Measurements from ENCODE around the gene FBXL13.
"Not testable (repeated sequence)": the region's sequence is repeated elsewhere in the genome, so short reads cannot be mapped to it uniquely, and the experiment has no call there.

The FBXL13 gene

DNA sequence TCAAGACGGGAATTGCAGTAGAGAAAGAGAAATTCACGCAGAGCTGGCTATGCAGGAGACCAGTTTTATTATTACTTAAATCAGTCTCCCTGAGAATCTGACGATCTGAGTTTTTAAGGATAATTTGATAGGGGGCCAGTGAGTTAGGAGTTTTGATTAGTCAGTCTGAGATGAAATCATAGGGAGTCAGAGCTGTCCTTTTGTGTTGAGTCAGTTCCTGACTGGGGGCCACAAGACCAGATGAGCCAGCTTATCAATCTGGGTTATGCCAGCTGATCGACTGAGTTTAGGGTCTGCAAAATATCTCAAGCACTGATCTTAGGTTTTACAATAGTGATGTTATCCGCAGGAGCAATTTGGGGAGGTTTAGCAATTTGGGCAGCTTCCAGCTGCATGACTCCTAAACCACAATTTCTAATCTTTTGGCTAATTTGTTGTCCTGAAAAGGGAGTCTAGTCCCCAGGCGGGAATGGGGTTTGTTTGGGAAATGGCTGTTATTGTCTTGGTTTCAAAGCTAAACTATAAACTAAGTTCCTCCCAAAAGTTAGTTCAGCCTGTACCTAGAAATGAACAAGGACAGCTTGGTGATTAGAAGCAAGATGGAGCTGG lies 278.5 kb downstream of the FBXL13 start:
- H3K4me1 ChIP-seq (ENCODE audit: control extremely low read depth in 1 of 4, control insufficient read depth in 4 of 4, insufficient read depth in 4 of 4, low read length in 3 of 4); H3K27me3 ChIP-seq (replicated peaks in 2 of 5; ENCODE audit: control insufficient read depth in 4 of 5, insufficient read depth in 5 of 5, low read length in 4 of 5); H3K36me3 ChIP-seq (ENCODE audit: control insufficient read depth in 4 of 4, insufficient read depth in 4 of 4, low read length in 3 of 4); DNase-seq; CTCF ChIA-PET; H3K27ac ChIP-seq (ENCODE audit: insufficient read depth in 1 of 2, low read depth in 1 of 2, low read length in 2 of 2, poor library complexity in 1 of 2, severe bottlenecking in 2 of 2); POLR2A ChIA-PET; H3K4me3 ChIP-seq (ENCODE audit: control insufficient read depth in 1 of 7, extremely low read depth in 1 of 7, insufficient read depth in 4 of 7, low read depth in 2 of 7, low read length in 6 of 7); H3K9me3 ChIP-seq (ENCODE audit: control extremely low read depth in 1 of 5, control insufficient read depth in 4 of 5, insufficient read depth in 2 of 5, low read depth in 1 of 5, low read length in 4 of 5): not testable (repeated sequence)
- no CpG with 5 or more reads among the region's 6 CpGs for WGBS (ENCODE audit: insufficient coverage)

DNA sequence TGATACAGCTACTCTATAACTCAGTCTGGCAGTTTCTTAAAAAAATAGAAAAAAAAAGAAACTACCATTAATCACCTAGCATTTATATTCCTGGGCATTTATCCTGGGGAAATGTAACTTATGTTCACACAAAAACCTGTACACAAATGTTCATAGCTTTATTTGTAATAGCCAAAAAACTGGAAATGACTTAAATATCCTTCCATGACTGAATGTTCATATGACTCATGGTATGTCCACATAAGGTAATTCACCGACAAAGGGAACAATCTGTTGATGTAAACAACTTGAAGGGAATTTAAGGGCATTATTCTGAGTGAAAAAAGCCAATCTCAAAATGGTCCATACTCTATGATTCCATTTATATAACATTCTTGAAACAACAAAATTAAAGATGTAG lies 280.0 kb downstream of the FBXL13 start:
- H3K4me3 ChIP-seq (ENCODE audit: control insufficient read depth in 1 of 7, extremely low read depth in 1 of 7, insufficient read depth in 4 of 7, low read depth in 2 of 7, low read length in 6 of 7); CTCF ChIA-PET; H3K27ac ChIP-seq (ENCODE audit: insufficient read depth in 1 of 2, low read depth in 1 of 2, low read length in 2 of 2, poor library complexity in 1 of 2, severe bottlenecking in 2 of 2); POLR2A ChIA-PET; H3K9me3 ChIP-seq (ENCODE audit: control extremely low read depth in 1 of 5, control insufficient read depth in 4 of 5, insufficient read depth in 2 of 5, low read depth in 1 of 5, low read length in 4 of 5); DNase-seq; H3K4me1 ChIP-seq (ENCODE audit: control extremely low read depth in 1 of 4, control insufficient read depth in 4 of 4, insufficient read depth in 4 of 4, low read length in 3 of 4); H3K36me3 ChIP-seq (ENCODE audit: control insufficient read depth in 4 of 4, insufficient read depth in 4 of 4, low read length in 3 of 4); H3K27me3 ChIP-seq (replicated peaks in 2 of 5; ENCODE audit: control insufficient read depth in 4 of 5, insufficient read depth in 5 of 5, low read length in 4 of 5): not testable (repeated sequence)
- WGBS (ENCODE audit: insufficient coverage) = no CpG with 5 or more reads among the region's 1 CpG

DNA sequence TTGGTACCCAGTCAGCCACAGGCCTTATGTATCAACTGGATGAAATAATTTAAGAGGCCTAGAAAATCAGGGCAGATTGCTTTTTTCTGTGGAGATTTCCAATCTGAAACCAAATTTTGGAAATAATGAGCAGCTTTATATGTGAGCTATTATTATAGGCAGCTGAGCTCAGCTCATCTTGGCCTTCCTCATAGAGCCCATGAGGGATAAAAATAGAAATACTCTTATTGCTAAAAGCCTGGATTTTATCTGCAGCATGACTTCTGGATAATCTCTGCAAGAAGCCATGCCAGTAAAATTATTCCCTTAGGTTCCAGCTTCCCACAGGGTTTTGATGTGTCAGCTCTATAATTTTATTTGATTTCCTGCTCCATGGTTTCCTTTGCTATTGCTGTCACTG lies 282.8 kb downstream of the FBXL13 start:
- H3K27ac ChIP-seq (ENCODE audit: insufficient read depth in 1 of 2, low read depth in 1 of 2, low read length in 2 of 2, poor library complexity in 1 of 2, severe bottlenecking in 2 of 2); H3K36me3 ChIP-seq (ENCODE audit: control insufficient read depth in 4 of 4, insufficient read depth in 4 of 4, low read length in 3 of 4); POLR2A ChIA-PET; H3K27me3 ChIP-seq (replicated peaks in 2 of 5; ENCODE audit: control insufficient read depth in 4 of 5, insufficient read depth in 5 of 5, low read length in 4 of 5); CTCF ChIA-PET; H3K4me3 ChIP-seq (ENCODE audit: control insufficient read depth in 1 of 7, extremely low read depth in 1 of 7, insufficient read depth in 4 of 7, low read depth in 2 of 7, low read length in 6 of 7); H3K9me3 ChIP-seq (ENCODE audit: control extremely low read depth in 1 of 5, control insufficient read depth in 4 of 5, insufficient read depth in 2 of 5, low read depth in 1 of 5, low read length in 4 of 5); DNase-seq; H3K4me1 ChIP-seq (ENCODE audit: control extremely low read depth in 1 of 4, control insufficient read depth in 4 of 4, insufficient read depth in 4 of 4, low read length in 3 of 4): not testable (repeated sequence)

DNA sequence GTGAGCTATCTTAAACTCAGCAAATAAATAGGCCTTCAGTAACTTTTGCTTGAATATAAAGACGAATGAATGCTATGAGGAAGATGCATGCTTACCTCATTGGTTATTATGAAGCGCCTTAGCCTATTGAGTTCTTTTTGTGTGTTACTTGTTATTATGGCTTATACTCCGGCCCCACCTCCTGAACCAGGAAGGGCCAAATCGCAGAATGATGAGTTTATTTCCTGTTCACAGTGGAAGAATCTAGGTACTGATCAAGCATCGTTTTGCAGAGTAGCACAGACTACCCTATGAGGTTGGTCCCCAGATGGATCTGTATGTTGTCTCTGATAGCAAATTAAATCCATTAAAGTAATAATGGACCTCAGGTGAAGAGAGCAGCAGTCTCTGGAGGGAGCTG lies 283.2 kb downstream of the FBXL13 start:
- H3K9me3 ChIP-seq (ENCODE audit: control extremely low read depth in 1 of 5, control insufficient read depth in 4 of 5, insufficient read depth in 2 of 5, low read depth in 1 of 5, low read length in 4 of 5); H3K4me3 ChIP-seq (ENCODE audit: control insufficient read depth in 1 of 7, extremely low read depth in 1 of 7, insufficient read depth in 4 of 7, low read depth in 2 of 7, low read length in 6 of 7); DNase-seq; H3K27ac ChIP-seq (ENCODE audit: insufficient read depth in 1 of 2, low read depth in 1 of 2, low read length in 2 of 2, poor library complexity in 1 of 2, severe bottlenecking in 2 of 2); CTCF ChIA-PET; H3K36me3 ChIP-seq (ENCODE audit: control insufficient read depth in 4 of 4, insufficient read depth in 4 of 4, low read length in 3 of 4); POLR2A ChIA-PET; H3K27me3 ChIP-seq (replicated peaks in 2 of 5; ENCODE audit: control insufficient read depth in 4 of 5, insufficient read depth in 5 of 5, low read length in 4 of 5); H3K4me1 ChIP-seq (ENCODE audit: control extremely low read depth in 1 of 4, control insufficient read depth in 4 of 4, insufficient read depth in 4 of 4, low read length in 3 of 4): not testable (repeated sequence)
- WGBS (ENCODE audit: insufficient coverage) = 100% methylated on average over 1 of the region's 5 CpGs

DNA sequence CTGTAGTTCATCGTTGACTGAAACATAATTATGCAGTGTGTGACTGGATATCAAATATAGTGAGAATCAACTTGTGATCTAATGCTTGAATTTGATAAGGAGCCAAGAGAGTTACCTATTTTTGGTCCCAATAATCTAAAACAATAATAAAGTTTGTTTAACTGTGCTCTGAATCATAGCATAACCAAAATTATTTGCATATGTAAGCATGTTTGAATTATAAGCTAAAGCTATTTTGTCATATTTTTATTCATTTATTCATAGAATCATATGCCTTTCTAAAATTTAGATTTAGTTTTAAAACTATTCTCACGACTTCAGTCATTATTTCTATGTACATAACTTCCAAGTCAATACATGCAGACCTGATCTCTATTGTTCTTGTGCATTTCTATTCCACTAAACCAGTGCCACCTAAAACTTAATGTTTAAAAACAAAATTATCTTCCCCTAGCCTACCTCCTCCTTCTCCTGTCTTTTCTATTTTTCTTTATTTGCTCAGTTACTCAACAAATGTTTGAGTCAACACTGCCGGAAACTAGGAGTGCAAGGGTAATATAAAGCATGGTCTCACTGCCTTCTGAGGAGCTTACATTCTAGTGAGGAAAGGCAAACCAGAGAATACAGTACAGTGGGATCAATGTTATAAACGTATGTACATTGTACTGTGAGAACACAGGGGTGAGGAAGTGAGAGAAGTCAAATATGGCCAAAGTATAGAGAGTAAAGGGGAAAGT lies 284.1 kb downstream of the FBXL13 start:
- 100% methylated on average over 1 of the region's 4 CpGs for WGBS (ENCODE audit: insufficient coverage)
- POLR2A ChIA-PET, DNase-seq: not testable (repeated sequence)

DNA sequence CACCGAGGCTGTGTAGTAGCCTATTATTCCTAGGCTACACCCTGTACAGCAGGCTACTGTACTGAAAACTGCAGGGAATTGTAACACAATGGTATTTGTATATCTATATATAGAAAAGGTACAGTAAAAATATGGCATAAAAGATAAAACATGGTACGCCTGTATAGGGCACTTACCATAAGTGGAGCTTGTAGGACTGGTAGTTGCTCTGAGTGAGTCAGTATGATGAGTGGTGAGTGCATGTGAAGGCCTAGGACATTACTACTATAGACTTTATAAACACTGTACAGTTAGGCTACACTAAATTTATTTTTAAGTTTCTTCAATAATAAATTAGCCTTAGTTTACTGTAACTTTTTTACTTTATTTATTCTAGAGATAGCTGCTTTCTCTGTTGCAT lies 285.8 kb downstream of the FBXL13 start:
- H3K27me3 ChIP-seq (replicated peaks in 2 of 5; ENCODE audit: control insufficient read depth in 4 of 5, insufficient read depth in 5 of 5, low read length in 4 of 5); POLR2A ChIA-PET; CTCF ChIA-PET; H3K4me1 ChIP-seq (ENCODE audit: control extremely low read depth in 1 of 4, control insufficient read depth in 4 of 4, insufficient read depth in 4 of 4, low read length in 3 of 4); H3K36me3 ChIP-seq (ENCODE audit: control insufficient read depth in 4 of 4, insufficient read depth in 4 of 4, low read length in 3 of 4); H3K27ac ChIP-seq (ENCODE audit: insufficient read depth in 1 of 2, low read depth in 1 of 2, low read length in 2 of 2, poor library complexity in 1 of 2, severe bottlenecking in 2 of 2); DNase-seq; H3K9me3 ChIP-seq (ENCODE audit: control extremely low read depth in 1 of 5, control insufficient read depth in 4 of 5, insufficient read depth in 2 of 5, low read depth in 1 of 5, low read length in 4 of 5); H3K4me3 ChIP-seq (ENCODE audit: control insufficient read depth in 1 of 7, extremely low read depth in 1 of 7, insufficient read depth in 4 of 7, low read depth in 2 of 7, low read length in 6 of 7): not testable (repeated sequence)
- WGBS (ENCODE audit: insufficient coverage) = no CpG with 5 or more reads among the region's 2 CpGs

More for the DNA sequence above, 284.1 kb downstream of the FBXL13 start:
- H3K27ac ChIP-seq (ENCODE audit: insufficient read depth in 1 of 2, low read depth in 1 of 2, low read length in 2 of 2, poor library complexity in 1 of 2, severe bottlenecking in 2 of 2); H3K4me3 ChIP-seq (ENCODE audit: control insufficient read depth in 1 of 7, extremely low read depth in 1 of 7, insufficient read depth in 4 of 7, low read depth in 2 of 7, low read length in 6 of 7); H3K36me3 ChIP-seq (ENCODE audit: control insufficient read depth in 4 of 4, insufficient read depth in 4 of 4, low read length in 3 of 4); H3K4me1 ChIP-seq (ENCODE audit: control extremely low read depth in 1 of 4, control insufficient read depth in 4 of 4, insufficient read depth in 4 of 4, low read length in 3 of 4); H3K27me3 ChIP-seq (replicated peaks in 2 of 5; ENCODE audit: control insufficient read depth in 4 of 5, insufficient read depth in 5 of 5, low read length in 4 of 5); H3K9me3 ChIP-seq (ENCODE audit: control extremely low read depth in 1 of 5, control insufficient read depth in 4 of 5, insufficient read depth in 2 of 5, low read depth in 1 of 5, low read length in 4 of 5); CTCF ChIA-PET: not testable (repeated sequence)

DNA sequence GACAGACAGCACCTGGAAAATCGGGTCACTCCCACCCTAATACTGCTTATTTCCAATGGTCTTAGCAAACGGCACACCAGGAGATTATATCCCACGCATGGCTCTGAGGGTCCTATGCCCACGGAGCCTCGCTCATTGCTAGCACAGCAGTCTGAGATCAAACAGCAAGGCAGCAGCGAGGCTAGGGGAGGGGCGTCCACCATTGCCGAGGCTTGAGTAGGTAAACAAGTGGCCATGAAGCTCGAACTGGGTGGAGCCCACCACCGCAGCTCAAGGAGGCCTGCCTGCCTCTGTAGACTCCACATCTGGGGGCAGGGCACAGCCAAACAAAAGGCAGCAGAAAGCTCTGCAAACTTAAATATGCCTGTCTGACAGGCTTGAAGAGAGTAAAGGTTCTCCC lies 293.7 kb downstream of the FBXL13 start:
- POLR2A ChIA-PET; H3K9me3 ChIP-seq (ENCODE audit: control extremely low read depth in 1 of 5, control insufficient read depth in 4 of 5, insufficient read depth in 2 of 5, low read depth in 1 of 5, low read length in 4 of 5); DNase-seq; H3K4me3 ChIP-seq (ENCODE audit: control insufficient read depth in 1 of 7, extremely low read depth in 1 of 7, insufficient read depth in 4 of 7, low read depth in 2 of 7, low read length in 6 of 7); H3K27ac ChIP-seq (ENCODE audit: insufficient read depth in 1 of 2, low read depth in 1 of 2, low read length in 2 of 2, poor library complexity in 1 of 2, severe bottlenecking in 2 of 2); H3K4me1 ChIP-seq (ENCODE audit: control extremely low read depth in 1 of 4, control insufficient read depth in 4 of 4, insufficient read depth in 4 of 4, low read length in 3 of 4); H3K27me3 ChIP-seq (replicated peaks in 2 of 5; ENCODE audit: control insufficient read depth in 4 of 5, insufficient read depth in 5 of 5, low read length in 4 of 5); CTCF ChIA-PET: not testable (repeated sequence)
- 99% methylated on average over 10 of the region's 10 CpGs for WGBS (ENCODE audit: insufficient coverage)
- peaks cover 0 to 15% (median 2%) of the 10 kb centered on the region in 4 experiments for H3K36me3 ChIP-seq (ENCODE audit: control insufficient read depth in 4 of 4, insufficient read depth in 4 of 4, low read length in 3 of 4)

All from common myeloid progenitor, CD34-positive (primary cell).